Measurements from ENCODE around the gene TGDS. TPM values are rescaled to one million over a fixed set of nuclear protein-coding genes. Genes with fewer than 3 reads are reported as not detected.
"Not testable (repeated sequence)": the region's sequence is repeated elsewhere in the genome, so short reads cannot be mapped to it uniquely, and the experiment has no call there.

The TGDS gene, protein sequence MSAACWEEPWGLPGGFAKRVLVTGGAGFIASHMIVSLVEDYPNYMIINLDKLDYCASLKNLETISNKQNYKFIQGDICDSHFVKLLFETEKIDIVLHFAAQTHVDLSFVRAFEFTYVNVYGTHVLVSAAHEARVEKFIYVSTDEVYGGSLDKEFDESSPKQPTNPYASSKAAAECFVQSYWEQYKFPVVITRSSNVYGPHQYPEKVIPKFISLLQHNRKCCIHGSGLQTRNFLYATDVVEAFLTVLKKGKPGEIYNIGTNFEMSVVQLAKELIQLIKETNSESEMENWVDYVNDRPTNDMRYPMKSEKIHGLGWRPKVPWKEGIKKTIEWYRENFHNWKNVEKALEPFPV
- 6.3 TPM for total RNA-seq (ENCODE audit: unreplicated experiment)
- long read RNA-seq, partial matches to known transcripts = 0 of 2 reads
- long read RNA-seq, other reads (novel, unspliced or antisense) = 1 of 2 reads

DNA sequence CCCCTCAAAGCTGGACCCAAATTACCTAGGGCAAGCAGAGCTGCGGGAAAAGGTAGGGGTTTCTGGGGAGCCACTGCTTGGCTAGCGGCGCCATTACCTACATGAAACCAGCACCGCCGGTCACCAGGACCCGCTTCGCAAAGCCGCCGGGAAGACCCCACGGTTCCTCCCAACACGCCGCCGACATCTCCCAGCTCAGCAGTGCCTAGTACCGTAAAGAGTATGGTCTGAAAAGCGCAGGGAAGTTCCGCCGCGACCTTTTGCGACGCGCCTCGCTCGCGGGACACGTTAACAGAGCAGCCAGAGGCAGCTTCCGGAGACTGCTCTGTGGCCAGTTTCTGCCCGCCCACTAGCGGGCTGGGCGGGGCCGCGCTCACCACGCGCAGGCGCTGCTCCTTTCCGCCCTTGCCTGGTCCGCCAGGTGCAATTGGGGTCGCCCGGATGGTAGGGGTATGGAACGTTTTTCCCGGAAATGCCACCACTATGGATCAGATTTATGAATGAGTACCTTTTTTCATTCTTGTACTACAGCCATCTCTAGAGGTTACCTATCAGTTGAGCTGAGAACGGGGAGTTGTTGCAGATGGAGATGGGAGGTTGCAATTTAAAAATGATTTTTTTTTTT is at the start of gene TGDS:
TSS of gene TGDS (minus strand) at position 203 of the 625 bp plus-strand sequence. CDS start at position 187, 16 bp downstream.
- peak within 1 kb of the TSS; percentile 83 for H3K27ac Mint-ChIP-seq (ENCODE audit: unreplicated experiment)
- peaks cover 2% of the 10 kb centered on the region for H3K9me3 Mint-ChIP-seq (ENCODE audit: unreplicated experiment)
- TF ChIP-seq, protein P1, sequence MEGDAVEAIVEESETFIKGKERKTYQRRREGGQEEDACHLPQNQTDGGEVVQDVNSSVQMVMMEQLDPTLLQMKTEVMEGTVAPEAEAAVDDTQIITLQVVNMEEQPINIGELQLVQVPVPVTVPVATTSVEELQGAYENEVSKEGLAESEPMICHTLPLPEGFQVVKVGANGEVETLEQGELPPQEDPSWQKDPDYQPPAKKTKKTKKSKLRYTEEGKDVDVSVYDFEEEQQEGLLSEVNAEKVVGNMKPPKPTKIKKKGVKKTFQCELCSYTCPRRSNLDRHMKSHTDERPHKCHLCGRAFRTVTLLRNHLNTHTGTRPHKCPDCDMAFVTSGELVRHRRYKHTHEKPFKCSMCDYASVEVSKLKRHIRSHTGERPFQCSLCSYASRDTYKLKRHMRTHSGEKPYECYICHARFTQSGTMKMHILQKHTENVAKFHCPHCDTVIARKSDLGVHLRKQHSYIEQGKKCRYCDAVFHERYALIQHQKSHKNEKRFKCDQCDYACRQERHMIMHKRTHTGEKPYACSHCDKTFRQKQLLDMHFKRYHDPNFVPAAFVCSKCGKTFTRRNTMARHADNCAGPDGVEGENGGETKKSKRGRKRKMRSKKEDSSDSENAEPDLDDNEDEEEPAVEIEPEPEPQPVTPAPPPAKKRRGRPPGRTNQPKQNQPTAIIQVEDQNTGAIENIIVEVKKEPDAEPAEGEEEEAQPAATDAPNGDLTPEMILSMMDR (IDR thresholded peaks at IDR 0.05; ENCODE audit: partially characterized antibody, unreplicated experiment) = no peak
- peaks cover 12% of the 10 kb centered on the region for H3K4me1 Mint-ChIP-seq (ENCODE audit: low read depth, unreplicated experiment)
- H3K27me3 Mint-ChIP-seq (ENCODE audit: unreplicated experiment) = peaks cover 4% of the 10 kb centered on the region
- peak; percentile 89 for DNase-seq
- no peaks in the 10 kb centered on the region for H3K36me3 Mint-ChIP-seq (ENCODE audit: unreplicated experiment)
- H3K4me3 Mint-ChIP-seq (ENCODE audit: unreplicated experiment) = peak within 1 kb of the TSS; percentile 95

DNA sequence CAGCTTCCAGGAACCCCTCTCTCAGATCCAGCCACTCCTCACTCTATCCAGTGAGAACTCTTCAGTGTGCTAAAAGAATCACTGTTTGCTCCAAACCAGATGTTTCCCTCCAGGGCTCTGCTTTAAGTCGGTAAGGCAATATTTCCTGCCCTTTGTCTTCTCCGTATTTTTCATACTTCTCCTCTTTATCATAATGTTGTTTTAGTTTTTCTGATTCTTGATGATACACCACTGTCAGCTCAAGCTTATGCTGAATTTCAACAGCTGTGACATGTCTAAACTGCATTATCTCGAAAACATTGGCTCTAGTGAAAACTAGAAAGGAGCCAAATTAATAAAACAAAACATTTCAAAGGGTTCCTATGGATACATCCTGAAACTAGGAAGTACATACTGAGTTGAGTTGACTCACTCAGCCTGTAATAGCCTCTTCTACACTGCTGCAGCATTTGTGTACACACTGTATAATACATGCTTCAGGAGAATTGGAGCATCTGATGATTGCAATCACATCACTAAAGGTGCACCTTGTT is 45.5 kb upstream of the TGDS start:
- TF ChIP-seq, protein P1 (IDR thresholded peaks at IDR 0.05; ENCODE audit: partially characterized antibody, unreplicated experiment) = no peak
- Mint-ChIP-seq H3K4me1 (ENCODE audit: low read depth, unreplicated experiment) (no peaks in the 10 kb centered on the region), H3K36me3 (ENCODE audit: unreplicated experiment) (no peaks in the 10 kb centered on the region), H3K27ac (ENCODE audit: unreplicated experiment) (no peak overlapping the region), H3K27me3 (ENCODE audit: unreplicated experiment) (no peaks in the 10 kb centered on the region), H3K9me3 (ENCODE audit: unreplicated experiment) (peaks cover 3% of the 10 kb centered on the region), H3K4me3 (ENCODE audit: unreplicated experiment) (no peak overlapping the region)
- no peak for DNase-seq

DNA sequence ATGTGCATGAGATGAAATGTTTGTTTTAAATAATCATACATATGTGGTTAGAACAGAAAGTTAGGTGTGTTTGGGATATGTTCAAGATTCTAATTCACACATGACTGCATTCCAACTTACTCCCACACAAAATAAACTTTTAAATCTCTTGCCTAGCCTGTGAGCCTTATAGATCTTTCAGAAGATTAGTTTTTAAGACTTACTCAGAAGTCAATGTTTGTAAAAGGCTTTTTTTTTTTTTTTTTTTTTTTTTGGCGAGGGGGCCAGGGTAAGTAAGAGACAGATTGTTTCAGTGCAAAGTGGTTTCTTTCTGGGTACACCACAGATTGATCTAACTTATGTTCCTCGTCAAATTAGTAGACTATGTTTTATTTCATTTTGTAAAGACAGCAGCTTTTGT is 44.8 kb upstream of the TGDS start:
- no peaks in the 10 kb centered on the region for H3K27me3 Mint-ChIP-seq (ENCODE audit: unreplicated experiment)
- H3K4me3 Mint-ChIP-seq (ENCODE audit: unreplicated experiment) = no peak overlapping the region
- H3K4me1 Mint-ChIP-seq (ENCODE audit: low read depth, unreplicated experiment) = no peaks in the 10 kb centered on the region
- TF ChIP-seq, protein P1 (IDR thresholded peaks at IDR 0.05; ENCODE audit: partially characterized antibody, unreplicated experiment) = no peak
- no peaks in the 10 kb centered on the region for H3K36me3 Mint-ChIP-seq (ENCODE audit: unreplicated experiment)
- no peak overlapping the region for H3K27ac Mint-ChIP-seq (ENCODE audit: unreplicated experiment)
- peaks cover 3% of the 10 kb centered on the region for H3K9me3 Mint-ChIP-seq (ENCODE audit: unreplicated experiment)
- no peak for DNase-seq

DNA sequence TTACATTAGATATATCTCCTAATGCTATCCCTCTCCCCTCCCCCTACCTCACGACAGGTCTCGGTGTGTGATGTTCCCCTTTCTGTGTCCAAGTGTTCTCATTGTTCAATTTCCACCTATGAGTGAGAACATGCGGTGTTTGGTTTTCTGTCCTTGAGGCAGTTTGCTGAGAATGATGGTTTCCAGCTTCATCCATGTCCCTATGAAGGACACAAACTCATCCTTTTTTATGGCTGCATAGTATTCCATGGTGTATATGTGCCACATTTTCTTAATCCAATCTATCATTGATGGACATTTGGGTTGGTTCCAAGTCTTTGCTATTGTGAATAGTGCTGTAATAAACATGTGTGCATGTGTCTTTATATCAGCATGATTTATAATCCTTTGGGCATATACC is 41.7 kb upstream of the TGDS start:
- not testable (repeated sequence) for H3K4me3 Mint-ChIP-seq (ENCODE audit: unreplicated experiment); H3K27me3 Mint-ChIP-seq (ENCODE audit: unreplicated experiment); DNase-seq; H3K36me3 Mint-ChIP-seq (ENCODE audit: unreplicated experiment); H3K4me1 Mint-ChIP-seq (ENCODE audit: low read depth, unreplicated experiment); H3K9me3 Mint-ChIP-seq (ENCODE audit: unreplicated experiment); H3K27ac Mint-ChIP-seq (ENCODE audit: unreplicated experiment)

DNA sequence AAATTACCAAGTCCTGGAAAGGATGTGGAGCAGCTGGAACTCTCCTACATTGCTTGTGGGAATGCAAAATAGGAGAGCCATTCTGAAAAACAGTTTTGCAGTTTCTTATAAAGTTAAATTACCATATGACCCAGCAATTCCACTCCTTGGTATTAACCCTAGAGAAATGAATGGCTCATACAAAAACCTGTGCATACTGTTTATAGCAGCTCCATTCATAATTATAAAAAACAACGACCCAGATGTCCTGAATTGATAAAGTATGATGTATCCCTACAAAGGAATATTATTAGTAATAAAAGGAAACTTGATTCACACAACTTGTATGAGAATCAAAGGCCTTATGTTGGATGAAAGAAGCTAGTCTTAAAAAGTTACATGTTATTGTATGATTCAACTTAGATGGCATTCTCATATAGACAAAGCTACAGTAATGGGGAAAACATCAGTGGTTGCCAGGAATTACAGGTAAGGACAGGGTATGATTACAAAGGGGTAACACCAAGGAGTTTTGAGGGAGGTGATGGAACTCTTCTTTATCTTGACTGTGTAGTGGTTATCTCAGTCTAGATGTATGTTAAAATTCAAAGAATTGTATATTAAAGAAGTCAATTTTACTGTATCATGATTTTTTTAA is 41.1 kb upstream of the TGDS start:
- Mint-ChIP-seq H3K9me3 (ENCODE audit: unreplicated experiment) (peaks cover 1% of the 10 kb centered on the region), H3K4me1 (ENCODE audit: low read depth, unreplicated experiment) (no peaks in the 10 kb centered on the region)

DNA sequence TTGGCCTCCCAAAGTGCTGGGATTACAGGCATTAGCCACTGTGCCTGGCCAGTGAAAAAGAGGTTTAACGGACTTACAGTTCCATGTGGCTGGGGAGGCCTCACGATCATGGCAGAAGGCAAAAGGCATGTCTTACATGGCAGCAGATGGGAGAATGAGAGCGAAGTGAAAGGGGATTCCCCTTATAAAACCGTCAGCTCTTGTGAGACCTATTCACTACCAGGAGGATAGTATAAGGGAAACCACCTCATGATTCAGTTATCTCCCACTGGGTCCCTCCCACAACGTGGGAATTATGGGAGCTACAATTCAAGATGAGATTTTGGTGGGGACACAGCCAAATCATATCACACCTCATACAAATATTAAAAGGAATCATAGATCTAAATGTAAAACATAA is 40.1 kb upstream of the TGDS start:
- H3K27ac Mint-ChIP-seq (ENCODE audit: unreplicated experiment); DNase-seq; H3K27me3 Mint-ChIP-seq (ENCODE audit: unreplicated experiment); H3K4me1 Mint-ChIP-seq (ENCODE audit: low read depth, unreplicated experiment); H3K4me3 Mint-ChIP-seq (ENCODE audit: unreplicated experiment); H3K36me3 Mint-ChIP-seq (ENCODE audit: unreplicated experiment); H3K9me3 Mint-ChIP-seq (ENCODE audit: unreplicated experiment): not testable (repeated sequence)

More for the DNA sequence above, 41.1 kb upstream of the TGDS start:
- no peak for DNase-seq
- Mint-ChIP-seq H3K27me3 (ENCODE audit: unreplicated experiment) (no peaks in the 10 kb centered on the region), H3K4me3 (ENCODE audit: unreplicated experiment) (no peak overlapping the region), H3K27ac (ENCODE audit: unreplicated experiment) (no peak overlapping the region), H3K36me3 (ENCODE audit: unreplicated experiment) (no peaks in the 10 kb centered on the region)
- TF ChIP-seq, protein P1 (IDR thresholded peaks at IDR 0.05; ENCODE audit: partially characterized antibody, unreplicated experiment) = no peak

All from glutamatergic neuron (in vitro differentiated cells).